ENCODE measurements around the gene MAST2. TPM values are rescaled to one million over a fixed set of nuclear protein-coding genes. Genes with fewer than 3 reads are reported as not detected.

MAST2 gene
- total and polyA plus RNA-seq, 3 donors from 2014 or later, result 88.4 to 158 (median 113) TPM

DNA sequence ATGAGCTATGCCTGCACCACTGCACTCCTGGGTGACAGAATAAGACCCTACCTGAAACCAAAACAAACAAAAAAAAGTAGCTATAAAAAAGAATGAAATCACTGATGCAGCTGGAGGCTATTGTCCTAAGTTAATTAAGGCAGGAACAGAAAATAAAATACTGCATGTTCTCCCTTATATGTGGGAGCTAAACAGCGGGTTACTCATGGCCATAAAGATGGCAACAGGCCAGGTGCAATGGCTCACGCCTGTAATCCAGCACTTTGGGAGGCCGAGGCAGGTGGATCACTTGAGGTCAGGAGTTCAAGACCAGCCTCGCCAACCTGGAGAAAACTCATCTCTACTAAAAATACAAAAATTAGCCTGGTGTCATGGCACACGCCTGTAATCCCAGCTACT lies 176.4 kb downstream of the MAST2 start:
- no peak for TF ChIP-seq POLR2A (IDR thresholded peaks at IDR 0.05)
- TF ChIP-seq, protein P1, sequence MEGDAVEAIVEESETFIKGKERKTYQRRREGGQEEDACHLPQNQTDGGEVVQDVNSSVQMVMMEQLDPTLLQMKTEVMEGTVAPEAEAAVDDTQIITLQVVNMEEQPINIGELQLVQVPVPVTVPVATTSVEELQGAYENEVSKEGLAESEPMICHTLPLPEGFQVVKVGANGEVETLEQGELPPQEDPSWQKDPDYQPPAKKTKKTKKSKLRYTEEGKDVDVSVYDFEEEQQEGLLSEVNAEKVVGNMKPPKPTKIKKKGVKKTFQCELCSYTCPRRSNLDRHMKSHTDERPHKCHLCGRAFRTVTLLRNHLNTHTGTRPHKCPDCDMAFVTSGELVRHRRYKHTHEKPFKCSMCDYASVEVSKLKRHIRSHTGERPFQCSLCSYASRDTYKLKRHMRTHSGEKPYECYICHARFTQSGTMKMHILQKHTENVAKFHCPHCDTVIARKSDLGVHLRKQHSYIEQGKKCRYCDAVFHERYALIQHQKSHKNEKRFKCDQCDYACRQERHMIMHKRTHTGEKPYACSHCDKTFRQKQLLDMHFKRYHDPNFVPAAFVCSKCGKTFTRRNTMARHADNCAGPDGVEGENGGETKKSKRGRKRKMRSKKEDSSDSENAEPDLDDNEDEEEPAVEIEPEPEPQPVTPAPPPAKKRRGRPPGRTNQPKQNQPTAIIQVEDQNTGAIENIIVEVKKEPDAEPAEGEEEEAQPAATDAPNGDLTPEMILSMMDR (IDR thresholded peaks at IDR 0.05), result no peak
- Histone ChIP-seq H3K4me1 (no peaks in the 10 kb centered on the region), H3K4me3 (no peak overlapping the region), H3K9me3 (no peaks in the 10 kb centered on the region), H3K36me3 (ENCODE audit: low read depth, missing control alignments) (no peaks in the 10 kb centered on the region), H3K27ac (no peak overlapping the region), H3K27me3 (no peaks in the 10 kb centered on the region)
- 87 to 90% methylated on average over 5 of the region's 5 CpGs for whole genome bisulfite sequencing, 2 donors
- intact Hi-C loops (cut with DNase I; ENCODE audit: low total_unique reads), result no loop called here
- DNase-seq, result no peak

DNA sequence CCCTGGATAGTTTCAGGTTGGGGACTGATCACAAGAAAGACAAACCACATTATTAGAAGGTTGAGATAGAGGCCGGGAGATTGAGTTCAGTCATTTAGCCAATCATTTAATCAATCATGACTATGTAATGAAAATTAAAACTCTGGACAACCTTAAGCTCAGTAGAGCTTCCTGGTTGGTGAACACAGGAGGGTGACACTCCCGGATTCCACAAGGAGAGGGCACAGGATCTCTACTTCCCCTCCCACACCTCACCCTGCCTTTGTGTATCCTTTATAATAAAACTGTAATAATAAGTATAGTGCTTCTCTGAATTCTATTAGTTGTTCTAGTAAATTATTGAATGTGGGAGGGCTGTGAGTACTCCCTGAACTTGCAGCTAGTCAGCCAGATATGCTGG lies 178.9 kb downstream of the MAST2 start:
- no peaks in the 10 kb centered on the region for H3K36me3 ChIP-seq (ENCODE audit: low read depth, missing control alignments)
- H3K4me3 ChIP-seq, result no peak overlapping the region
- no peaks in the 10 kb centered on the region for H3K27me3 ChIP-seq
- intact Hi-C loops (cut with DNase I; ENCODE audit: low total_unique reads), result no loop called here
- no peak for TF ChIP-seq POLR2A (IDR thresholded peaks at IDR 0.05)
- TF ChIP-seq, protein P1 (IDR thresholded peaks at IDR 0.05), result no peak
- no peak for DNase-seq
- H3K4me1 ChIP-seq, result no peaks in the 10 kb centered on the region
- H3K9me3 ChIP-seq, result no peaks in the 10 kb centered on the region
- H3K27ac ChIP-seq, result no peak overlapping the region
- 74 to 100% methylated on average over 2 of the region's 2 CpGs for WGBS, 2 donors

DNA sequence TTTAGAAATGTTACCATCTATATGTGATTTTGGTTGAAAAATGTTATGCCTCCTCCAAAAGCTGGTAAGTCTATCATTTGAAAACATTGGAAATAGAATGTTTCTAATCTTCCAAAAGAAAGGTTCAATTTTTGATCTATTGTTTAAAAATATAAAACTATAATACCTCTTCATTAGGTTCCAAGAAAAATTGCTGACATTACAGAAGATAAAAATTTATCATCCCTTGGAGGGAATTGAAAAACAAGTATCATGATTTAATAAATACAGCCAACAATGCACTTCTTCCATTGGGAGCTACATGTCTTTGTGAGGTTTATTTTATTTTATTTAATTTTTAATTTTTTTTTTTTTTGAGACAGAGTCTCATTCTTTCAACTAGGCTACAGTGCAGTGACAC lies 180.6 kb downstream of the MAST2 start:
- no peak for DNase-seq
- TF ChIP-seq POLR2A (IDR thresholded peaks at IDR 0.05), result no peak
- TF ChIP-seq, protein P1 (IDR thresholded peaks at IDR 0.05), result no peak
- no peak overlapping the region for H3K4me3 ChIP-seq
- no peaks in the 10 kb centered on the region for H3K27me3 ChIP-seq
- H3K4me1 ChIP-seq, result no peaks in the 10 kb centered on the region
- no peaks in the 10 kb centered on the region for H3K36me3 ChIP-seq (ENCODE audit: low read depth, missing control alignments)
- intact Hi-C loops (cut with DNase I; ENCODE audit: low total_unique reads), result no loop called here
- H3K27ac ChIP-seq, result no peak overlapping the region
- H3K9me3 ChIP-seq, result no peaks in the 10 kb centered on the region

DNA sequence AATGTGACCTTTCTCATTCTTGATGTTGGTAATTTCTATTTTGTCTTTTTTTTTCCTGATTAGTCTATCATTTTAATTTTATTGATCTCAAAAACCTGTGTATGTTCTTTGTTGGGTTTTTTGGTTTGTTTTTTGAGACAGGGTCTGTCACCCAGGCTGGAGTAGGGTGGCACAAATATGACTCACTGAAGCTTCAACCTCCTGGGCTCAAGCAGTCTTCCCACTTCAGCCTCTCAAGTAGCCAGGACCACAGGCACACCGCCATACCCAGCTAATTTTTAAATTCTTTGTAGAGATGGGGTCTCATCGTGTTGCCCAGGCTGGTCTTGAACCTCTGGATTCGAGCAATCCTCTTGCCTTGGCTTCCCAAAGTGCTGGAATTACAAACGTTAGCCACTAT lies 183.8 kb downstream of the MAST2 start:
- no peaks in the 10 kb centered on the region for H3K27me3 ChIP-seq
- no peak overlapping the region for H3K4me3 ChIP-seq
- no peak for DNase-seq
- intact Hi-C loops (cut with DNase I; ENCODE audit: low total_unique reads), result no loop called here
- no peaks in the 10 kb centered on the region for H3K9me3 ChIP-seq
- TF ChIP-seq, protein P1 (IDR thresholded peaks at IDR 0.05), result no peak
- TF ChIP-seq POLR2A (IDR thresholded peaks at IDR 0.05), result no peak
- WGBS, 2 donors, result 94 to 95% methylated on average over 4 of the region's 4 CpGs
- H3K27ac ChIP-seq, result no peak overlapping the region
- no peaks in the 10 kb centered on the region for H3K36me3 ChIP-seq (ENCODE audit: low read depth, missing control alignments)
- H3K4me1 ChIP-seq, result no peaks in the 10 kb centered on the region

DNA sequence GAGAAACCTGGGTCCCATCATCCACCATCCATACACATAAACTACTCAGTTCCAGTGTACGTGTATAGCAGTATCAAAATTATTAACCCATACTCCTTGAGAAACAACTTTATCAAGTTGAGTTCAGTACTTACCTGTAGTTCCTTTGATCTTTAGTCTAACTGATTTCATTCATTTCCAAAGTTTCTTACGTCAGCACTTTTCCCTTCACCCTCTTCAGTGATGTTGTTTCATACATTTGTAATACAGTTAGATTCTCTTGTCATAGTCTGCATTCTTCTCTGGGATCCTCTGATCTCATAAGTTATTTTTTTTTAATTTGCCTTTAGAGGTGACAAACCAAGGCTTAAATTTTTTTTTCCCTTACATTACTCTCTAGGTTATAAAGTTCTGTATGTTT lies 185.8 kb downstream of the MAST2 start:
- TF ChIP-seq, protein P1 (IDR thresholded peaks at IDR 0.05), result no peak
- no peak for TF ChIP-seq POLR2A (IDR thresholded peaks at IDR 0.05)
- 96 to 100% methylated on average over 2 of the region's 2 CpGs for WGBS, 2 donors
- Histone ChIP-seq H3K27me3 (no peaks in the 10 kb centered on the region), H3K36me3 (ENCODE audit: low read depth, missing control alignments) (no peaks in the 10 kb centered on the region), H3K4me3 (no peak overlapping the region), H3K27ac (no peak overlapping the region), H3K9me3 (no peaks in the 10 kb centered on the region), H3K4me1 (no peaks in the 10 kb centered on the region)
- intact Hi-C loops (cut with DNase I; ENCODE audit: low total_unique reads), result no loop called here
- DNase-seq, result no peak

Data from testis (tissue), 3 donors.